AML-193 (cell line): ENCODE data around the gene SCAMP1.

ENCODE experiments used
- DNase-seq, 2 experiments: peaks; one replicate each; lab custom pipeline; 2025; lab: John Stamatoyannopoulos, UW

SCAMP1 gene

GRCh38 chr5:78513441-78513840 is 153.0 kb downstream of the SCAMP1 start:
- no peak for DNase-seq

- DNase-seq = no peak
Observed at GRCh38 chr5:78514427-78515330, 154.3 kb downstream of the SCAMP1 start.

DNA sequence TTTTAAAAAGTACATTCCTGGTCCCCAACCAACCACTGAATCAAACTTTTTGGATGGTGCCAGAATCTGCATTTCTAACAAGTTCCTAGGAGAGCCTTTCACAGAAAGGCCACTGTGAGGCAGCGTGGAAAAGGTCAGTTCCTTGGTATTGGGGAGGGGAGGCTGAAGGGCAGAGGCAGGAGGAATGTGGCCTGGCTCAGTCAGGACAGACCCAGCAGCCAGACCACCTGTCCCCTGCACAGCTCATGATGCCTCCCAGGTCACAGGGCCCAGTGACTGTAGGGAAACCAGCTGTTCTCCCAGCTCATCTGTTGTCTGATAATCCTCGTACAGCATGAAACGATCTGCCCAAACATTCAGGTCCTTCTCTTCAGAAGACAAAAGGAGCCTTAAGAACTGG is 155.3 kb downstream of the SCAMP1 start:
- DNase-seq = no peak

- no peak for DNase-seq
Observed at GRCh38 chr5:78518365-78519197, 158.2 kb downstream of the SCAMP1 start.

DNA sequence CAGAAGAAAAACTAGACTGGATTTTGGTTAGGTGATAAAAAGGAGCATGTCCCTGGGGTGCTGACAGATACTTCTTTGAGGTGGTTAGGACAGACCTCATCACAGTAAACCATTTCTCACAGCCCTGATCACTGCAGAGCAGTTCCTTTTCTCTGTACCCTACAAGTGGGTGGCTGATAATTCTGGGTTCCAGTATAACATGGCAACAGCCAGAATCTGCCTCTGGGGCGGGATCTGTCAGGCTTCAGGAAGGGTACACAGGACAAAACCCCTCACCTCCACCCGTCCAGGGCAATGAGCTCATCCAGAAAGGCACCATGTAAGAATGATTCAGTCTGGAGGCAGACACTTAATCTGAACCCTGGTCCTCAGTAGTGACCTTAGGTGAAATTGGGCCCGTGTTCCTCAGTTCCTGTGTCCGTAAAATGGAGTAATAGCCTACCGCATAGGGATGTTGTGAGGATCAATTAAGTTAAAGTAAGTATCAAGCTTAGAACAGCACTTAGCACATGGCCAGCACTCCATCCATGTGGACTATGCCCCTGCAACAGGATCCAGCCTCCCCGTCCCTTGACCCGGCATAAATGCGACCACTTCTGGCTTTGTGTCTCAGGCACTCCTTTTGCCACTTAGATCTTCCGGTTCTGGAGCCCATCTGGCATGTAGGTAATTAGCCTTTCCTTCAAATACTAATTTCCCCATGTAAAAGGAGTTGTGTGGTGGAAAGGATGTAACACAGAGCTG is 159.0 kb downstream of the SCAMP1 start:
- DNase-seq = no peak

DNA sequence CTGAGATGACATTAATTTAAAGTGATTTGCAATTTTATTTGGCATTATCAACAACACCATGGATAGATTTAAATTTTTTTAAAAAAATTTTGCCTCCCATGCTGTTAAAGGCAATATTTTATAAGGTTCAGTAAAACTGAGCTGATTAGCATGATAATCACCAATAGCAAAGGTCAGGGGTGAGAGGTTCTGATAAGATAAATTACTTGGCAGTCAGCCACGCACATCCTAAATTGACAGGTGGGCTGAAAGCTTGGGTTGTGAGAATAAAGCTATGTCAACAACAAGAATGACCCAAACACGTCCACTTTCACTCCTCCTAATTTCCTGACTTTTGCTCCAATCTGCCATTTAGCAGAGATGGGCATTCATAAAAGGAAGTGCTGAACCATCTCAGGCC is 161.0 kb downstream of the SCAMP1 start:
- DNase-seq = no peak

- no peak for DNase-seq
Observed at GRCh38 chr5:78522476-78523260, 162.3 kb downstream of the SCAMP1 start.

- DNase-seq = no peak
Observed at GRCh38 chr5:78523314-78524193, 163.1 kb downstream of the SCAMP1 start.

DNA sequence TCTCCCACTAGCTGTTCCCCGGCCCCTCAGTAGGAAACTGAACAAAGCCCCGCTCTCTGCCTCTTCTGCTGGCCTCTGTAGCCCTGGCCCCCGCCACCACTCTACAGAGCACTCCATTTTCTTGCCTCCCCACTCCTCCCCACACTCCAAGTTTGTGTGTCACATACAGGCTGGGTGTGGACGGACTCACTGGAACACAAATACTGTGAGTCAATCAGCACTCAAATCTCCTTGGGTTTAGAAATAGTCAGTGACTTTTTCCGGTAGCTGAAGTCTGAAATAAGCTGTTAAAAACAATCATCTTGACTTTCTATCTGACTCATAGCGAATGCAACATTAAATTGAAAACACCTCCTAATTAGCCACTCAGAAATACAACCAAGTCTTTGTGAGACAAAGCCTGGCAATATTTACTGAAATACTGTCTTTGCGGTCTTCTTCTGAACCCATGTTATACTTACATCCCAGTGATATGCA is 165.7 kb downstream of the SCAMP1 start:
- DNase-seq = no peak

GRCh38 chr5:78527054-78527859 is 166.8 kb downstream of the SCAMP1 start:
- no peak for DNase-seq

GRCh38 chr5:78527925-78528324 is 167.5 kb downstream of the SCAMP1 start:
- DNase-seq = no peak
